HG03103 (cell line): ENCODE data around the gene HTR2A.
A peak's percentile ranks its signal among the peaks of the same experiment; 100 is the strongest.

Experiments used
- ATAC-seq: cut with Tn5 transposase; IDR thresholded peaks from one replicate; pipeline ENCODE4 v1.9.1; 2021; ENCODE audit warnings: low read depth; ENCODE audit not compliant: unreplicated experiment

The HTR2A gene

DNA sequence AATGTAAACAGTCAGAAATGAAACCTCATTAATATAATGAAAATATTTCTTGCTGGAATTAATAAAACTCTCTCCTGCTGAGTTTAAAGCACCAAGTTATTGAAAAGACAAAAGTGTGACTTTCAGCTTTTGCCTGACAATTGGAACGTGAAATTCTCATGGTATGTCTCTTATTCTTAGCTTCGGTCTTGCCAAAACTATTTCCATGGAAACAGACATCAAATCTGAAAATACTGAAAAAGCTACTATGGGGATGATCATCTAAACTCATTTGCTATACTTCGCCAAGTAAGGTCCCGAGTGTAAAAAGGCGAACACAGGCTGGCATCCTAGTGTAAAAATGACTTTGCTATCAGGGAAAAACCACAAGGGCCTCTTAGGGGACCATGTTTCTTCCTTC is 22.8 kb downstream of the HTR2A start:
- no peak for ATAC-seq

DNA sequence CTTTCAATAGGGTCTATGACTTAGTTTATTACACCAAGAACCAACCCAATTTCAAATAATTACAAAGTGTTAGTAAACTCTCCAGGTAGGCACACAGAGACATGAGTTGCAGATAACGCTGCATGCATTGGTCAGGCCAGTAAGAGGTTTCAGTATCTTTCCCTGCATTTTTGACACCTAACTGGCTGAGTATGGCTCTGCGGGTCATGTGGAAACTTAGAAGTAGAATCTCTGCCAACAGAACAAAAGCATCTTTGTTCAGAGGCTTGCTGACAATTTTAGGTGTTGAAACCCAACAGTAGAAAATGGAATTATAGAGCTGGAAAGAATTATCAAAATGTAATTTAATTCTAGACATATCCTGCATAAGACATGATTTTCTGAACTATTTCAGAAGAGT is 25.3 kb downstream of the HTR2A start:
- ATAC-seq = no peak

DNA sequence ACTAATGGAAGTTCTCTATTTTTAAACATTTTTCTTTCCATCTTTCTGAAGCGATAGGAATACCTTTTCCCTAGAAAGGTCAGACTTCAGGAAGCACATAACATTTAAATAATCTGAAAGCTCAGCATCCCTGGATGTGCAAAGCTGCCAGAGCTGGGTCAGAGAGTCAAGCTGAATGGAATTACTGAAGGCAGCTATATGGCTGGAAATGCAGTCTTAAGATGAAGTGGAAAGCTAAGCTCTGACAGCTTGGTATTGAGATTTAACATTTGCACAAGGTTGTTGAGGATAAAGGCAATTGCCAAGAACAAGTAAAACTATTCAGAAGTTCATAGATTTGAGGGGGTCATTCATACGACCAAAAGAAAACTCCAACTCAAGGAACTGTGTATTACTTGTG is 28.8 kb downstream of the HTR2A start:
- no peak for ATAC-seq

GRCh38 chr13:46866150-46866549 is 30.7 kb downstream of the HTR2A start:
- peak; percentile 65 for ATAC-seq

- no peak for ATAC-seq
These were observed 31.9 kb downstream of the HTR2A start for GRCh38 chr13:46864941-46865340.

- no peak for ATAC-seq
These were observed 34.9 kb downstream of the HTR2A start for GRCh38 chr13:46861959-46862358.

GRCh38 chr13:46860722-46861121 is 36.1 kb downstream of the HTR2A start:
- no peak for ATAC-seq

- no peak for ATAC-seq
These were observed 38.1 kb downstream of the HTR2A start for GRCh38 chr13:46858776-46859175.

- no peak for ATAC-seq
These were observed 38.7 kb downstream of the HTR2A start for GRCh38 chr13:46858163-46858562.

GRCh38 chr13:46855664-46856063 is 41.2 kb downstream of the HTR2A start:
- ATAC-seq = no peak

DNA sequence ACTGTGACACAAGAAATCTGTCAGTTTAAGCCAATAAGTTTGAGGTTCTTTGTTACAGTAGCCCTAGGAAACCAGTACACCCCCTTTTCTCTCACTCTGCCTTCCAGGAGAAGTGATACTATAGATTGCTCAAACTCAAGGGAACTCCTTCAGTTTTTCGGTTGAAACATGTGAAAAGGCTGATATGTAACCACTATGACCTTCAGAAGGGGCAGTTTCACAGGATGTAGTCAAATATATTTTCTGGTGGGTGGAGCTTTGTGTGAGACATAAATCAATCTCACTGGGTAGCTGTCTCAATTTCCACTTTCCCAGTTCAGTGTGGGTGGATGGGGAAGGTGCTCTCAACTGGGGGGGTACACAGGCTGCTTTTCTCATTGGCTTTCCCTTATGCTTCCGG is 41.7 kb downstream of the HTR2A start:
- peak; percentile 67 for ATAC-seq

GRCh38 chr13:46852168-46852567 is 44.7 kb downstream of the HTR2A start:
- ATAC-seq = no peak

GRCh38 chr13:46850214-46850613 is 46.6 kb downstream of the HTR2A start:
- ATAC-seq = no peak

DNA sequence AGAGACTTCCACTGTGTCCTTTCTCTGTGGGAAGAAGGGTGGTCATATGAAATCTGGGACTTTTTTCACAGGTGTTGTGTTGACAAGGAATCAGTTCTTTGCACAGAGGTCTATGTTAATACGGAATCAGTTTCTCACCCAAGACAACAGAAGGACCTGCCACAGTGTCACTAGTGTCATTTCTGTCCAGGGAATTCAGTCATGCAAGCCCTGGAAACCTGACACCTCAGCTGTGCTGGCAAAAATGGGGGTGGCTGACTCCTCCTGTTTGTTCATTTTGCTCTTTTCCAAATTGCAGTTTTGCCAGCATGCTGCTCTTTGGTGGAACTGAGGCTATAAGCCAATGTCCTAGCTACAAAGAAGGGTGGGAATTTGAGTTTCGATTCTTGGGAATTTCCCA is 50.1 kb downstream of the HTR2A start:
- ATAC-seq = no peak

GRCh38 chr13:46845146-46845545 is 51.7 kb downstream of the HTR2A start:
- no peak for ATAC-seq

DNA sequence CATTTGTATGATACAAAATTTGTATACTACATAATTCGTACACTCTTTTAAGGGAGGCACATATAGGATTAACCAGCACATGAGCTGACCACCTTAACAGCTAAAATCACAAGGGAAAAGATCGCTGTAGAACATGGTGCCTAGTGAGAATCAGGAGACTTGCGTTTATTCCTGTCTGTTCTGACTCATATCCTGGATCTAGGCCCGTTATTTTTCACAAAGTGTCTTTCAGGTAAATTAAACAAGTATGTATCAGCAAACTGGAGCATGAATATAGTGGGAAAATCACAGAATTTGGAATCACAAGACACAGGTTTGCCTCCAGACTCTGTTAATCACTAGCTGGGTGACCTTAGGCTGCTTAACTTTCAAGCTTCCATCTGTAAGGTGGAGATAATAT is 52.4 kb downstream of the HTR2A start:
- no peak for ATAC-seq

DNA sequence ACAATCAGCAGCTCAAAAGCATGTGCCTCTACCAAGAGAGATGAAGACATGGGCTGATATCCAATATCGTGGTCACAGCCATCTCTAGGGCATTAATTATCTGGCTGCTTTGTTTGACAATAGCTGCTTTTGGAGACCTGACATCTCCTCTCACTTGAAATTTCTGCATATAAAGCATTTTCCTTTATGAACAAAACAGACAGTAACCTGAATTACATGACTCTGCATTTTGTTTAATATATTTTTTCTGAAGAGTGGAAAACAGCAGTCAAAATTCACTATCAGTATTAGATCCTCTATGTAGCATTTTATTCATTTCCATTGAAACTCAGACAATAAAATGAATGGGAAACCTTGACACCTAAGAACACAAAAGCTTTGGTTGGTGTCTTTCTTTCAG is 57.5 kb downstream of the HTR2A start:
- ATAC-seq = no peak

- no peak for ATAC-seq
These were observed 62.2 kb downstream of the HTR2A start for GRCh38 chr13:46834657-46835056.

- ATAC-seq = no peak
These were observed 65.2 kb downstream of the HTR2A start for GRCh38 chr13:46831588-46832194.

GRCh38 chr13:46830405-46831005 is 66.3 kb downstream of the HTR2A start:
- ATAC-seq = no peak

- ATAC-seq = no peak
These were observed 74.3 kb downstream of the HTR2A start for GRCh38 chr13:46822551-46822950.

- ATAC-seq = no peak
These were observed 78.9 kb downstream of the HTR2A start for GRCh38 chr13:46817838-46818476.
